Transverse colon (tissue), 3 donors: Measurements from ENCODE around the gene DNAJC10.
"Not testable (repeated sequence)": the region's sequence is repeated elsewhere in the genome, so short reads cannot be mapped to it uniquely, and the experiment has no call there.

Source experiments
- EP300 ChIP-seq: sonication (generic); formaldehyde crosslinking; IDR thresholded peaks from one replicate; pipeline ENCODE4 v1.6.1; 2017; ENCODE audit warnings: antibody characterized with exemption, low read depth
- TF ChIP-seq, protein P1 (sequence below), 5 experiments: fragments of 200-600 bp in 3 of 5; fragments of 450-650 bp in 2 of 5; sonication (generic) in 3 of 5; IDR thresholded peaks; 1 replicate in 2 of 5; 2 replicates in 3 of 5; pipeline ENCODE4 v1.5.1; 2016 to 2017; ENCODE audit warnings: antibody characterized with exemption in 5 of 5, inconsistent platforms in 3 of 5, mild to moderate bottlenecking in 2 of 5, moderate library complexity in 1 of 5

DNA sequence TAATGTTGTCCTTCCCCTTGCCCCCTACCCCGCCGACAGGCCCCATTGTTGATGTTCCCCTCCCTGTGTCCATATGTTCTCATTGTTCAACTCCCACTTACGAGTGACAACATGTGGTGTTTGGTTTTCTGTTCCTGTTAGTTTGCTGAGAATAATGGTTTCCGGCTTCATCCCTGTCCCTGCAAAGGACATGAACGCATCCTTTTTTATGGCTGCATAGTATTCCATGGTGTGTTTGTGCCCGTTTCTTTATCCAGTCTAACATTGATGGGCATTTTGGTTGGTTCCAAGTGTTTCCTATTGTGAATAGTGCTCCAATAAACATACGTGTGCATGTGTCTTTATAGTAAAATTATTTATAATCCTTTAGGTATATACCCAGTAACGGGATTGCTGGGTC is 65.0 kb downstream of the DNAJC10 start:
- TF ChIP-seq, protein P1, sequence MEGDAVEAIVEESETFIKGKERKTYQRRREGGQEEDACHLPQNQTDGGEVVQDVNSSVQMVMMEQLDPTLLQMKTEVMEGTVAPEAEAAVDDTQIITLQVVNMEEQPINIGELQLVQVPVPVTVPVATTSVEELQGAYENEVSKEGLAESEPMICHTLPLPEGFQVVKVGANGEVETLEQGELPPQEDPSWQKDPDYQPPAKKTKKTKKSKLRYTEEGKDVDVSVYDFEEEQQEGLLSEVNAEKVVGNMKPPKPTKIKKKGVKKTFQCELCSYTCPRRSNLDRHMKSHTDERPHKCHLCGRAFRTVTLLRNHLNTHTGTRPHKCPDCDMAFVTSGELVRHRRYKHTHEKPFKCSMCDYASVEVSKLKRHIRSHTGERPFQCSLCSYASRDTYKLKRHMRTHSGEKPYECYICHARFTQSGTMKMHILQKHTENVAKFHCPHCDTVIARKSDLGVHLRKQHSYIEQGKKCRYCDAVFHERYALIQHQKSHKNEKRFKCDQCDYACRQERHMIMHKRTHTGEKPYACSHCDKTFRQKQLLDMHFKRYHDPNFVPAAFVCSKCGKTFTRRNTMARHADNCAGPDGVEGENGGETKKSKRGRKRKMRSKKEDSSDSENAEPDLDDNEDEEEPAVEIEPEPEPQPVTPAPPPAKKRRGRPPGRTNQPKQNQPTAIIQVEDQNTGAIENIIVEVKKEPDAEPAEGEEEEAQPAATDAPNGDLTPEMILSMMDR (IDR thresholded peaks at IDR 0.05): not testable (repeated sequence)
- TF ChIP-seq EP300: not testable (repeated sequence)
